Loucy (cell line): ENCODE data around the gene PANK4.

Experiments
- H2AFZ ChIP-seq: fragments of 200-600 bp; sonication (generic); 2 replicates; pipeline ENCODE4 v1.6.0; 2016; ENCODE audit warnings: antibody characterized with exemption, mild to moderate bottlenecking, low read length, moderate library complexity
- H3F3A ChIP-seq: fragments of 200-600 bp; 2 replicates; pipeline ENCODE4 v1.6.0; 2016; ENCODE audit warnings: antibody characterized with exemption, low read depth, mild to moderate bottlenecking
- H3K27me3 ChIP-seq: fragments of 200-600 bp; sonication (generic); 2 replicates; pipeline ENCODE4 v1.6.1; 2014; ENCODE audit warnings: low read length, mild to moderate bottlenecking; ENCODE audit not compliant: insufficient read depth, poor library complexity, severe bottlenecking
- H3K36me3 ChIP-seq: fragments of 200-600 bp; sonication (generic); 2 replicates; pipeline ENCODE4 v1.6.1; 2016; ENCODE audit warnings: low read length; ENCODE audit not compliant: insufficient read depth
- H3K4me1 ChIP-seq: fragments of 200-600 bp; sonication (generic); 2 replicates; pipeline ENCODE4 v1.5.1; 2014; ENCODE audit warnings: low read length, mild to moderate bottlenecking; ENCODE audit not compliant: insufficient read depth, poor library complexity, severe bottlenecking
- H3K4me2 ChIP-seq: fragments of 200-600 bp; sonication (generic); 2 replicates; pipeline ENCODE4 v1.6.0; 2014; ENCODE audit warnings: antibody characterized with exemption, low read length, low read depth, mild to moderate bottlenecking; ENCODE audit not compliant: poor library complexity, severe bottlenecking
- H3K4me3 ChIP-seq: fragments of 200-600 bp; sonication (generic); 2 replicates; pipeline ENCODE4 v1.5.1; 2014; ENCODE audit warnings: low read length, mild to moderate bottlenecking, mixed read lengths; ENCODE audit not compliant: poor library complexity, severe bottlenecking
- H3K79me2 ChIP-seq: fragments of 200-600 bp; sonication (generic); 2 replicates; pipeline ENCODE4 v1.6.1; 2014; ENCODE audit warnings: low read length; ENCODE audit not compliant: insufficient read depth
- H3K9ac ChIP-seq: fragments of 200-600 bp; sonication (generic); 2 replicates; pipeline ENCODE4 v1.6.0; 2014; ENCODE audit warnings: mild to moderate bottlenecking, low read depth, low read length, moderate library complexity; ENCODE audit not compliant: poor library complexity, severe bottlenecking
- H3K9me2 ChIP-seq: fragments of 200-600 bp; sonication (generic); replicated peaks from 2 replicates; pipeline ENCODE4 v1.6.1; 2016; ENCODE audit warnings: low read depth, low read length, mixed read lengths
- H3K9me3 ChIP-seq: fragments of 200-600 bp; sonication (generic); 2 replicates; pipeline ENCODE4 v1.6.1; 2014; ENCODE audit warnings: mild to moderate bottlenecking, antibody characterized with exemption, low read length, low read depth; ENCODE audit not compliant: insufficient read depth
- H4K20me1 ChIP-seq: fragments of 200-600 bp; sonication (generic); 2 replicates; pipeline ENCODE4 v1.6.0; 2014; ENCODE audit warnings: antibody characterized with exemption, low read length, mild to moderate bottlenecking; ENCODE audit not compliant: insufficient read depth, poor library complexity, severe bottlenecking
- EZH2phosphoT487 ChIP-seq: fragments of 200-600 bp; IDR thresholded peaks from 2 replicates; pipeline ENCODE4 v1.6.1; 2018; ENCODE audit warnings: antibody characterized with exemption, mild to moderate bottlenecking, moderate library complexity, borderline replicate concordance
- TF ChIP-seq, protein P1 (sequence below): fragments of 200-600 bp; sonication (generic); conservative IDR thresholded peaks from 2 replicates; pipeline ENCODE4 v1.5.1; 2014; ENCODE audit warnings: mild to moderate bottlenecking, antibody characterized with exemption, low read length

The PANK4 gene

GRCh38 chr1:2509589-2509988 lies 16.8 kb downstream of the PANK4 start:
- H3K4me3 ChIP-seq: no peak overlapping the region
- no peak overlapping the region for H2AFZ ChIP-seq
- H3F3A ChIP-seq: no peaks in the 10 kb centered on the region
- no peaks in the 10 kb centered on the region for H3K9me3 ChIP-seq
- no peaks in the 10 kb centered on the region for H3K4me1 ChIP-seq
- H3K36me3 ChIP-seq: peaks cover 43% of the 10 kb centered on the region; the same call in 1 of the 2 replicates
- H3K27me3 ChIP-seq: no peaks in the 10 kb centered on the region
- H4K20me1 ChIP-seq: no peaks in the 10 kb centered on the region
- H3K9ac ChIP-seq: no peak overlapping the region
- no peak for TF ChIP-seq EZH2phosphoT487
- TF ChIP-seq, protein P1, sequence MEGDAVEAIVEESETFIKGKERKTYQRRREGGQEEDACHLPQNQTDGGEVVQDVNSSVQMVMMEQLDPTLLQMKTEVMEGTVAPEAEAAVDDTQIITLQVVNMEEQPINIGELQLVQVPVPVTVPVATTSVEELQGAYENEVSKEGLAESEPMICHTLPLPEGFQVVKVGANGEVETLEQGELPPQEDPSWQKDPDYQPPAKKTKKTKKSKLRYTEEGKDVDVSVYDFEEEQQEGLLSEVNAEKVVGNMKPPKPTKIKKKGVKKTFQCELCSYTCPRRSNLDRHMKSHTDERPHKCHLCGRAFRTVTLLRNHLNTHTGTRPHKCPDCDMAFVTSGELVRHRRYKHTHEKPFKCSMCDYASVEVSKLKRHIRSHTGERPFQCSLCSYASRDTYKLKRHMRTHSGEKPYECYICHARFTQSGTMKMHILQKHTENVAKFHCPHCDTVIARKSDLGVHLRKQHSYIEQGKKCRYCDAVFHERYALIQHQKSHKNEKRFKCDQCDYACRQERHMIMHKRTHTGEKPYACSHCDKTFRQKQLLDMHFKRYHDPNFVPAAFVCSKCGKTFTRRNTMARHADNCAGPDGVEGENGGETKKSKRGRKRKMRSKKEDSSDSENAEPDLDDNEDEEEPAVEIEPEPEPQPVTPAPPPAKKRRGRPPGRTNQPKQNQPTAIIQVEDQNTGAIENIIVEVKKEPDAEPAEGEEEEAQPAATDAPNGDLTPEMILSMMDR: no peak
- no peaks in the 10 kb centered on the region for H3K79me2 ChIP-seq
- H3K4me2 ChIP-seq: no peak overlapping the region
- no peaks in the 10 kb centered on the region for H3K9me2 ChIP-seq

DNA sequence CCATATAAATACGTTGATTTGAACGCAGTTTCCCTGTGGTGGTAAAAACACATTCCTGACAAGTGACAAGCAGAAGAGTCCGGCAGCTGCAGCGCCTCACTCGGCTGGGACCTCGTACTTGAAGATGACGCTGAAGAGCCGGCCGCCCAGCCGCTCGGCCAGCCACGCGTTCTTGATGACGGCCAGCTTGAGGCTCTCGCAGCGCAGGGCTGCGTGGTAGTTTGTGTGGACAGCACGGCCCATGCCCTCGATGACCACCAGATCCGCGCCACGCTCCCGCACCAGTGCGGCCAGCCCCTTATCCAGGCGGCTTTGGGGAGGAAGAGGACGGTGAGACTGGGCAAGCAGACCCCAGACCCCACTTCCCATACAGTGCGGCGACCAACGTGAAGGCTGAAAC lies 17.6 kb downstream of the PANK4 start:
- Histone ChIP-seq H3K27me3 (no peaks in the 10 kb centered on the region), H2AFZ (no peak overlapping the region), H3K36me3 (peaks cover 37% of the 10 kb centered on the region; the same call in 1 of the 2 replicates)

DNA sequence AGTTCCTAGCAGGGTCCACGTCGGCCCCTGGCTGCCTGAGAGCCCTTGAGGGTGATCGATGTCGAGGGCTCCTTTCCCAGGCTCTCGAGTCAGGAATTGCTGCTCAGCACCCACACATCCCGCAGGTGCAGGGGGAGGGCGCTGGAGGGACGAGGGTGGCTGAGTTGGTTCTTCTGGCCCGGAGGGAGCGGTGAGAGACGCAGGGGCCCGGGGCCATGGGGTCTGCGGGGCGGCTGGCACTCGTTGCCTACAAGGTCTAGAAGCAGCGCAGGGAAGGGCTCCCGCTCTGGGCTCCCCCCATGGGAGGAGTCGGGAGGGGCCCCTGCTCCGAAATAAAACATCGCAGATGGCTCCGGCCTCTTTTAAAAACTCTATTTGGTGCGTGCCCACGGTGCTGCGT lies 18.2 kb downstream of the PANK4 start:
- Histone ChIP-seq H3F3A (no peaks in the 10 kb centered on the region), H3K36me3 (peaks cover 33% of the 10 kb centered on the region; the same call in 1 of the 2 replicates), H2AFZ (no peak overlapping the region), H3K27me3 (no peaks in the 10 kb centered on the region), H4K20me1 (no peaks in the 10 kb centered on the region), H3K9ac (no peak overlapping the region), H3K4me3 (no peak overlapping the region), H3K79me2 (no peaks in the 10 kb centered on the region), H3K4me2 (no peak overlapping the region), H3K9me2 (no peaks in the 10 kb centered on the region), H3K9me3 (no peaks in the 10 kb centered on the region), H3K4me1 (no peaks in the 10 kb centered on the region)
- TF ChIP-seq, protein P1: no peak
- TF ChIP-seq EZH2phosphoT487: no peak

More for the DNA sequence above, 17.6 kb downstream of the PANK4 start:
- Histone ChIP-seq H3K79me2 (no peaks in the 10 kb centered on the region), H3F3A (no peaks in the 10 kb centered on the region), H3K9me2 (no peaks in the 10 kb centered on the region), H3K9me3 (no peaks in the 10 kb centered on the region), H3K9ac (no peak overlapping the region), H4K20me1 (no peaks in the 10 kb centered on the region), H3K4me1 (no peaks in the 10 kb centered on the region), H3K4me2 (no peak overlapping the region), H3K4me3 (no peak overlapping the region)
- TF ChIP-seq, protein P1: no peak
- no peak for TF ChIP-seq EZH2phosphoT487
